Measurements from ENCODE around the gene SLC6A20.
"Not testable (repeated sequence)": the region's sequence is repeated elsewhere in the genome, so short reads cannot be mapped to it uniquely, and the experiment has no call there.

The SLC6A20 gene

DNA sequence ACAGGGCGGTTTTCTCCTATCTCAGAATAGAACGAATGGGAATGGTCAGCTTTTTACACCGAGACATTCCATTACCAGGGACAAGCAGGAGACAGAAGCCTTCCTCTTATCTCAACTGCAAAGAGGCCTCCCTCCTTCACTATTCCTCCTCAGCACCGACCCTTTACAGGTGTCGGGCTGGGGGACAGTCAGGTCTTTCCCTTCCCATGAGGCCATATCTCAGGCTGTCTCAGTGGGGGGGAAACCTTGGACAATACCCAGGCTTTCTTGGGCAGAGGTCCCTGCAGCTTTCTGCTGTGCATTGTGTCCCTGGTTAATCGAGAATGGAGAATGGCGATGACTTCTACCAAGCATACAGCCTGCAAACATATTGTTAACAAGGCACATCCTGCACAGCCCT is 39.2 kb downstream of the SLC6A20 start:
- not testable (repeated sequence) for DNase-seq (ENCODE audit: low spot score)

DNA sequence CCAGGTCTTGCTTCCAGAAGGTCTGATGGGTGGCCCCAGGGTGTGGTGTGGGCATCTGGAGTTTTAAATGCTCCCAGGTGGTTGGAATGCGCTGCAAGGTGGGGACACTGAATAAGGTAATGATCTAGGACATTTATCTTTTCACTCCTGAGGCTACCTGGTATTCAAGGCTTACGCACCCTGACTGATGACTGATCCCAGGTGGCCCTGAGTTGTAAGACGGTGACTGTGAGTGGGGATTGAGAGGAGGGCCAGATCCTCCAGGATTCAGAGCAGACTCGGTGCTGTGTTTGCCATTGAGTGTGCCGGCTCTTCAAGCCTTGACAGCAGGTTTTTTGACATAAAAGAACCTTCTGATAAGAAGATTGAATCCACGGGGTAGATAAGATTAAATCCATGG is 40.3 kb downstream of the SLC6A20 start:
- DNase-seq (ENCODE audit: low spot score) = no peak

DNA sequence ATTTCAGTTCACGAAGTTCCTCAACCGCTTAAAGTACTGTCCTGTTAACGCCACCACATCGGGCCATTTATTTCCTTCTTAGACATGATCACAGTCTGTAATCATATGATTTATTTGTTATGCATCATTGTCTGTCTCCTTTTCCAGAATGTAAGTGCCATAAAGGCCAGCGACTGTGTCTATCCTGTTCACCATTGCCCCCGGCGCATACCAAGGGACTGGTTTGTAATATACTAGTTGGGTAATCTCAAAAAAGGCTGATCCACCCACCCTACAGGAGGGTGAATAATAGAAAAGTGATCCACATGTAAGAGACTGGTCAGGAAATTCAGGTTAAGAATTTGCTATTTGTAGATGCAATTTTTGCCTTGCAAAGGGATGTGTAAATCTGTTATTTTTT is 41.9 kb downstream of the SLC6A20 start:
- no peak for DNase-seq (ENCODE audit: low spot score)

DNA sequence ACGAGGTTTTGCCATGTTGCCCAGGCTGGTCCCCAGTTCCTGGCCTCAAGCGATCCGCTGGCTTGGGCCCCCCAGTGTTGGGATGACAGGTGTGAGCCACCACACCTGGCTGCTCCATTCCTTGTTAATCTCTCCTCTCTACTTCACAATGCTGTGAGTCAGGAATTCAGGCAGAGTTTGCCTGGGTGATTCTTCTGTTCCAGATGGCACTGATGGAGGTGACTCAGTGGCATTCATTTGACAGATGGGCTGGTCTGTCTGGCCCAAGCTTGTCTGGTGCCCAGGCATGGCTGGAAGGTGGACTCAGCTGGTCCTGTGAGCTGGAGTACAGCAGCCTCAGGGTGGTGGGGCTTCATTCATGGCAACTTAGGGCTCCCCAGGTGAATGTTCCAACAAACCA is 43.2 kb downstream of the SLC6A20 start:
- no peak for DNase-seq (ENCODE audit: low spot score)

DNA sequence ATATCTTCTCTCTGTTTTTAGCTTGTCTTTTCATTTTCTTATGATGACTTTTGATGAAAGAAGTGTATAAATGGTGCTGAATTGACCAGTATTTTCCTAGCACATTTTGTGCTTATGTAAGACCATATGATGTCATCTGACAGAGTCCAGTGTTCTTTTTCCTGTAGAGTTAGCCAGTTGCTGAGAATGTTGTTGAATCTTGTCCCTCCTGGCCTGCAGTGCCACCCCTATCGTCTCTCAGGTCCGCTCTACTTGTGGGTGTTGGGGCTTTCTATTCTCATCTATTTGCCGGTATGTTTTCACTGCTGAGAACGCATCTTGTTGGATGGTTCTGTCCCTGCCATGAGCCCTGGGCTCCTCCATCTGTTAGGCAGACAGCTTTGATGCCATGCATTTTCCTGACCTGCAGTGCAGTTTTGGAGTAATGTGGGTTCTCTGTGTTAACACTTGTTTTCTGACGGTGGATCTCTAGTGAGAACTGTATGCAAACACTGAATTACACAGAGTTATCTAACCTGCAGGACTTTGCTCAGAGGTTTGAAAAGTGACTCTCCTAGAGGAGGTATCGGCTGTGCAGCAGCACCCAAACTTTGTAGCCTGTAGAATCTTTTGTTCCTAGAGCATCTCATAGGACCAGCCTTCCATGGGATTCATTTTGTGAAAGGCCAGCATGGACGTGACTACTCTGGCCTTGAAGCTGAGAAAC is 44.6 kb downstream of the SLC6A20 start:
- no peak for DNase-seq (ENCODE audit: low spot score)

DNA sequence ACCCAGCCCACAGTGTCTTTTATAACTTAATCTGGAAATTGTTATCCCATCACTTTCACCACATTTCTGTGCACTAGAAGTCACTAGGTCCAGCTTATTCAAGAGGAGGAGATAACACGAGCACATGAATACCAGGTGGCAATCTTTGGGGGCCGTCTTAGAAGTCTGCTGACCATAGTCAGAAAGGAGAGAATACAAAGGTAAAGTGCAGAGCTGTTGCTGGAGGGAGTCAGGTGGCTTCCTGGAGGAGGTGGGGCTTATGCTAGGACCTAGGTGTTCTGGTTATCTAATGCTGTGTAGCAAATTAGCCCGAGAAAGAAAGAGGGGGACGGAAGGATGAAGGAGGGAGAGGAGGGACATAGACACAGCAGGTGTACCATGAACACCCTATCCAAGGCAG is 46.5 kb downstream of the SLC6A20 start:
- DNase-seq (ENCODE audit: low spot score) = no peak

DNA sequence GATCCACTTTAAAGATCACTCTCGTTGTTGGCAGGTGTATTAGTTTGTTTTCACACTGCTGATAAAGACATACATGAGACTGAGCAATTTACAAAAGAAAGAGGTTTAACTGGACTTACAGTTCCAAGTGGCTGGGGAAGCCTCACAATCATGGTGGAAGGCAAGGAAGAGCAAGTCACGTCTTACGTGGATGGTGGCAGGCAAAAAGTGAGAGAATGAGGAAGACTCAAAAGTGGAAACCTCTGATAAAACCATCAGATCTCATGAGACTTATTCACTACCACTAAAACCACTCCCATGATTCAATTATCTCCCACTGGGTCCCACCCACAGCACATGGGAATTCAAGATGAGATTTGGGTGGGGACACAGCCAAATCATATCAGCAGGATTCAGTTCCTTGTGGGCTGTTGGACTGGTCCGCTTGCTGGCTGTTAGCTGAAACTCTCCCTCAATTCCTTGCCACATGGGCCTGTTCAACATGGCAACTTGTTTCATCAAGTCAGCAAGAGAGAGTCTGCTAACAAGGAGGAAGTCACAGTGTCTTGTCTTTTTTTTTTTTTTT is 47.2 kb downstream of the SLC6A20 start:
- not testable (repeated sequence) for DNase-seq (ENCODE audit: low spot score)

DNA sequence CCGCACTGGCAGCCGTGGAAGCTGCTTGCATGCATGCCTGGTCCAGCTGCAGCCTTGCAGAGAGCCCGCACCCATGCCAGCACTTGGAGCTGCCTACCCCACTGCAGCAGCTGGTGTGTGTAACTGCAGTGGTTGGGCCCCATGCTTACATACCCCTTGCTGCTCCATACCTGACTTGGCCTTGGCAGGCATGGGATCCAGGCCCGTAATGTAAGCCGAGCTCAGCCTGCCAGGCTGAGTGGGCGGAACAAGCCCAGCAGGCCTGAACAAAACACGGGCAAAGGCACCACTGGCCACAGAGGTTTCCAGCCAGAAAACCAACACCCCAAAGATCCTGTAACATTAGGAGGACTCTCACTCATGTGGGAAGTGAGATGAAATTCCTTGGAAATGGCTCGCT is 48.3 kb downstream of the SLC6A20 start:
- no peak for DNase-seq (ENCODE audit: low spot score)

DNA sequence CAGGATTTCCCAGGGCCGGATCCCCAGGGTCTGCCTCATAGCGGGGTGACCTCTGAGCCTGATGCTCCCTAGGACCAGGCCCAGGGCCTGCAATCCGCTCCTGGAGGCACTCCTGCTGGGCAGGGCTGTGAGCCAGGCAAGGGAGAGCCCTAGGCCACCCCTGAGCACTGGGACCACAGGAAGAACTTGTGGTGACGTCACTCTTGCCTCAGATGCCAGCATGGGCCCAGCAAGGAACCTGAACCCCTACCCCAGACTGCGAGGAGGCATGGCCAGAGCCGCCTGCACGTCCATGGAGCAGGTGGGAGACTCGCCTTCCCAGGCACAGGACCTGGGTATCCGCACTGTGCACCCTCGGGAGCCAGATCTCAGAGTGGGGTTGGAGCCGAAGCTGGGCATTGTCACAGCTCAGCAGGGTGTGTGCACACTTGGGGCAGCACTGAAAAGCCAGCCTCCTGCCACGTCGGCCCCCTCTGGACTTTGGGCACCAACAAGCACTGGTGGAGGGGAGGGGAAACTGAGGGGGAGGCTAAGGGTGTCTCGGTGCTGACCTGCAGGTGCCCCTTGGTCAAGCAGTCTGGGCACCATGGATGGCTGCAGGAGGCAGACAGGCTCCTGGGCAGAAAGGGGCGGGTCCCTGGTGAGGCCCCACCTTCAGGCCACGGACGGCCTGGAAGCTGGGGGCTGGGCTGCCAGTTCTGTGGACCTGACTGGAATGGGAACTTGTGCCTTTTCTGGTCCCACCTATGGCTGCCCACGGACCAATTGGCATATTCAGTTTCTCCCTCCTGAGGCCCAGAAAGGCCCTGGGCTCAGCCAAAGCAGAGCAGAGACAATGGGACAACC is 49.3 kb downstream of the SLC6A20 start:
- DNase-seq (ENCODE audit: low spot score) = no peak

DNA sequence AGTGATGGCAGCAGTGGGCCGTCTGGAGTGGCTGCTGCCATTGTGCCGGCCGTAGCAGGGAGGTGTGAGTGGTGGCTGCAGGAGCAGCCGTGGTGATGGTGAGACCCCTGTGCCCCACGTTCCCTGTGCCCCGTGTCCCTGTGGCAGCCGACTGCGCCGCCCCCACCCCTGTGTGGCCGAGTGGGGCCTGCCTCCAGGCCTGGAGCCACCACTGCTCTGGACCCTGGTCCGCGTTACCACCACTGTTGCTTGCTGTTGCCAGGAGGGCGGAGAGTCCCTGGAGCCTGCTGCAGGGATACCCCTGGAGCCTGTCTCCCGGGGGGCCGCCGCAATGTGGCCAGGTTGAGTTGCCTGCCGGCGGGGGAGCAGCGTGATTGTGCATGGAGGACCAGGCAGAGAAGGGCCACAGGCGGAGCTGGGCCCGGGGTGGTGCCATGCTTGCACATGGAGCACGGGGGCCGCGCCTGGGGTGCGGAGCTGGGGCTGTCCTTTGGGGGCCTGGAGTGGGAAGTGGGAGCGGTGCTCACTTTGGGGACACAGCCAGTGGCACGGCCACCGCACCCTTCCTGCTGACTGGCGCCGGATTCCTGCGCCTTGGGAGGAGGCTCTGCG is 50.1 kb downstream of the SLC6A20 start:
- DNase-seq (ENCODE audit: low spot score) = no peak

DNA sequence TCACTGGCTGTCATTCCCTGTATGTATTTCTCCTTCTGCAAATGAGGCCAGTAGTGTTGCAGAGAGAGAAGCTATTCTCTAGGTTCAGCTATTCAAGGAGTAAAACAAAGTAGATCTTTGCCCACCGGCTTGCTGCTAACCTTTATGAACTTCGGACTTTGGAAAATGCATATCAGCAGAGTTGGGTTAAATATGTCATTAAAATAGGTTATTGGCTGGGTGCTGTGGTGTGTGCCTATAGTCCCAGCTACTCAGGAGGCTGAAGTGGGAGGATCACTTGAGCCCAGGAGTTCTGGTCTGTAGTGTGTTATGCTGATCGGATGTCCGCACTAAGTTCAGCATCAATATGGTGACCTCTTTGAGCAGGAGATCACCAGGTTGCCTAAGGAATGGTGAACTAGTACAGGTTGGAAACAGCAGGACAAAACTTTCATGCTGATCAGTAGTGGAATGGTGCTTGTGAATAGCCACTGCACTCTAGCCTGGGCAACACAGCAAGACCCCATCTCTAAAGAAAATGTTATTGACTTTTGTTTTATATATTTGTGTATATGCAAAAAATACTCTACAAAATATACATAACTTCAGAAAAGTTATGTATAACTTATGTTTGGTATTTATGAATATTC is 53.8 kb downstream of the SLC6A20 start:
- DNase-seq (ENCODE audit: low spot score) = no peak

DNA sequence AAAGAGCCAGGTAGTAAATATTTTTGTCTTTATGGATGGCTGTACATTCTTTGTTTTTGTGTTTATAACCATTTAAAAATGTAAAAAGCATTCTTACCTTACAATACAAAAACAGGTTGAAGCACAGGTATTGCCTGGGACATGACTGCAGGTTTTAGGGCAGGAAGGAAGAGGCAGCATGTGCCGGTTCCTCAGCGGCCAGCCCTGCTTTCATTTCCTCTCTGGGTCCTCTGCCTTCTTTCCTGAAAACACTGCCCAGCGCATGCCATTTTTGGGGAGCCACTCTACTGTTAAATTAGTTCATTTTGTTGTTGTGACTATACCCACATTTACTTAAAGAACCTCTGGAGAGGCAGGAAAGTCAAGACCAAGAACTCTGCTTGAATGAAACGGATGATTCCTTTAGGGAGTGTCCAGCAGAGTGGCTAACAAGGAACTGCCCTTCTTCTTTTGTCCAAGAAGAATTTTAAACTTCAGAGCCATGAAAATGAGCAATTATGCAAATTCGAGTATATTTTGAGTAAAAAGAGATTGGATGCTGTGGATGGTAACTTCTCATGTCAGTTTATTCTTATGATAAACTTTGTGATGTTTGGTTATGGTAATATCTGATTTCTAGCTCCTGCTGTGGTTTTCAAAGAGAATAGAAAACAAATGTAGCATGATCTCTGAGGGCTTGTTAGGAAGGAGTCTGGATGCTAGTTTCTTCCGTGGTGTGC is 54.4 kb downstream of the SLC6A20 start:
- DNase-seq (ENCODE audit: low spot score) = no peak

DNA sequence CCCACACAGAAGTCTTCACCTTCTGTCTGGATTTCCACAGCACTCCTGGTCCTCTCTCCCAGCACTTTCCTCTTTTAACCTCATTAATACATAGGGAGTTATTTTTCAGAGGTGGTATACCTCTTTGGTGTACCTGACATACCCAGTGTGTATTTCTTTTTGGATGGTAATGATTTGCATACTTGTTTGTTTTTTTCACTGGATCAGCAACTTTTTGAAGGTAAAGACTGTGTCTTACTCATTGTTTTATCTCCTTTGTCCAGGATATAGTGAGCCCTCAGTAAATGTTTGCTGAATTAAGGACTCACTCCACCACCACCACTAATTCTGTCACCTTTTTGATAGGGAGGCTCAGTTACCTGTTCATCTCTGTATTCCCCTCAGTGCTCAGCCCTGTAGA is 55.1 kb downstream of the SLC6A20 start:
- DNase-seq (ENCODE audit: low spot score) = no peak

DNA sequence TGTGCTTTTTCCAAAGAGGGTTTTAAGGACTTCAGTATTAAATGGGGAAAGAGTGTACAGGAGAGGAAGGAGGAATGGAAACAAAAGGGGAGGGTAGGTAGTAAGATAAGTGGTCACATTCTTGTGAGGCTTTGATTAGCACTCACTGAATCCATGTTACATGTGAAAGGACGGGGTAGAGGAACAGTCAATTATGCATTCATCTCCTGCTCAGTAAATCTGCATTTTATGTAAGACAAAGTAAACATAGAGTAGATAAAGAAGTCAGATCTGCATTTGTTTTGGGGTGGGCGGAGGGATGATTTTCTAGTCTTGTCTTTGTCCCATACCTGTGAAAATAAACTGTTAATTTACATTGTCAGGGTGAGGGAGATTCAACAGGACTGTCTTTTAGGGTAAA is 56.3 kb downstream of the SLC6A20 start:
- DNase-seq (ENCODE audit: low spot score) = no peak

DNA sequence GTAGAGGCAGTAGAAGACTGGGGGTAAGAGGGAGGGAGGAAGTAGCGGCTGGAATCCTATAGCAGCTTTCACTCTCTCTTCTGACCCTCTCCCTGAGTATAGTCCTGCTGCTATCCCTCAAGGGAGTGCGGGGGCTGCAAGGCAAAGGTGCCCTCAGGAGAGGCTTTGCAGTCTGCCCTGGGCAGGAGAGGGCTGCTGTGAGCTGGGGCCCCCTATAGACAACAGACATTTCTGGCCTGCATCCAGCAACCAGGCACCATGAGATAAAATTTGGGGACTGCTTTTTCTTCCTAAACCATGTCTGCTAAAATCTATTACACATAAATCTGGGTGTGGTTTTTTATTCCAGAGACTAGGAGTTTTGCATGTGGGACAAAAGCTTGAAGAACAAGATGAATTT is 59.1 kb downstream of the SLC6A20 start:
- no peak for DNase-seq (ENCODE audit: low spot score)

DNA sequence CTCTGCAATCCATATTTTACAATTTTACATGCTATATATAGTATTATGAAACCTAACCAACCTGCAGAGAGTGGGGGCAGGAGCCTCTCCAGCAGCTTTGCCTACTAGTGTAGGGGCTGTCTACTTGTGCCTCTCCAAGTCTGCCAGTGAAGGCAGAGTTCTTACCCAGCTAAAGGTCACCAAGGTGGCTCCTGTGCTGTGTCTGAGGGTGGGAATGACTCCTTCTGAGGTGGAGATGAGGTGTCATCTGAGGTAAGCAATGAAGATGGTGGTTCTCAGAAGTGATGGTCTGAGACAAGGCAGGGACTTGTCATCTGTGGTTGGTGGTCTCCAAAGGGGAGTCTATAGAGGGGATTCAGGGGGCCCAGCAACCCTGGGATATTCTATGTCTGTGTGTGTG is 59.6 kb downstream of the SLC6A20 start:
- no peak for DNase-seq (ENCODE audit: low spot score)

DNA sequence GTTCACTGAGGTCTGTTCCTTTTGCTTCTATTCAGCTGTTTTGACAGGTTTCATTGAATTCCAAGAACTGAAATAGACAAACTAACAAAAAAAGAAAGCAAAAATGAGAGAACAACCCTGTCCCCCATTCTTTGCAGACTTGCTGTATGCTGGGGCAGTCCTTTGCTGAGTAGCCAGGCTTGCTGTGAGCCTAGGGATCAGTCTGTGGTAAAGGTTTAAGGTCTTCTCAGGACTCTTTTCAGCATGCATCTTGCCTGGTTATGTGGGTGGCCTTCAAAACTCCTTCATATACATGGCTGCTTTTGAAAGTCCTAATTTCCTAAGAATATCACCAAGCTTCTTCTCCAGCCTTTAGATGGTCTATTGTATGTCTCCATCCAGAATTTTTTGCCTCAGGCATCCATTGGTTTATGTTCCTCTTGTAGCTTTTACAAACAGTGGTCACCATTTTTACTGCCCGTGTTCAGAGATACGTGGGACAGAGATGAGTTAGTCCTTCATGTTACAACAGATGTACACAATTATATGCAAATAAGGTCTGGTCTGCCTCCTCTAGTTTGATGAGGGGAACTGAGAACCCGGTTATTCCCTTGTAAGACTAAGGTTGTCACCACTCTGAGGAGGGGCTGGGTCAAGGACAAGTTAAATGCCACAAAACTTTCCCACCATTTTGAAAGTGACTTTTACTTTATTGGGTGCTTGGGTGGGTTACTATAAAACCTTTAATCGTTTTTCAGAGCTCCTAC is 65.8 kb downstream of the SLC6A20 start:
- no peak for DNase-seq (ENCODE audit: low spot score)

DNA sequence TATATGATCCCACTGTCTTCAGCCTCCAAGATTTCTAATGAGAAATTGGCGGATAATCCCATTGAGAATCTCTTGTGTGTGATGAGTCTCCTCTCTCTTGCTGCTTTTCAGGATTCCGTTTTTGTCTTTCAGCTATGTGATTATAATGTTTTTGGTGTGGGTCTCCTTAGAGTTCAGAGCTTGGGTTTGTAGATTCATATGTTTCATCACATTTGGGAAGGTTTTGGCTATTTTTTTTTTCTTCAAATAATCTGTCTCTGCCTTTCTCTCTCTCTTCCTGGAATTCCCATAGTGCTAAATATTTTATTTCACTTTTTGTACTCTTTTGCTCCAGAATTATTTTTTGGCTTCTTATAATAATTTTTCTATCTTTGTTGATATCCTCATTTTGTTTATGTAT is 66.7 kb downstream of the SLC6A20 start:
- DNase-seq (ENCODE audit: low spot score) = no peak

DNA sequence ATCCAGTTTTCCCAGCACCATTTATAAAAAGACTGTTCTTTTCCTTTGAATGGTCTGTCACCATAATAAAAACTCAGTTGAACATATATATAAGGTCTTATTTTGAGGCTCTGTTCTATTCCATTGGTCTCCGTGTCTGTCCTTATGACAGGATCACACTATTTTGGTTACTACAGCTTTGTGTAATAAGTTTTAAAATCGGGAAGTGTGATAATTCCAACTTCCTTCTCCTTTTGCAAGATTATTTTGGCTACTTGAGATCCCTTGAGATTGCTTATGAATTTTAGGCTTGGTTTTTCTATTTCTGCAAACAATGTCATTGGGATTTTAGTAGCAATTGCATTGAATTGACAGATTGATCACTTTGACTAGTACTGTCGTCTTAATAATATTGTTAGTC is 71.4 kb downstream of the SLC6A20 start:
- DNase-seq (ENCODE audit: low spot score) = no peak

DNA sequence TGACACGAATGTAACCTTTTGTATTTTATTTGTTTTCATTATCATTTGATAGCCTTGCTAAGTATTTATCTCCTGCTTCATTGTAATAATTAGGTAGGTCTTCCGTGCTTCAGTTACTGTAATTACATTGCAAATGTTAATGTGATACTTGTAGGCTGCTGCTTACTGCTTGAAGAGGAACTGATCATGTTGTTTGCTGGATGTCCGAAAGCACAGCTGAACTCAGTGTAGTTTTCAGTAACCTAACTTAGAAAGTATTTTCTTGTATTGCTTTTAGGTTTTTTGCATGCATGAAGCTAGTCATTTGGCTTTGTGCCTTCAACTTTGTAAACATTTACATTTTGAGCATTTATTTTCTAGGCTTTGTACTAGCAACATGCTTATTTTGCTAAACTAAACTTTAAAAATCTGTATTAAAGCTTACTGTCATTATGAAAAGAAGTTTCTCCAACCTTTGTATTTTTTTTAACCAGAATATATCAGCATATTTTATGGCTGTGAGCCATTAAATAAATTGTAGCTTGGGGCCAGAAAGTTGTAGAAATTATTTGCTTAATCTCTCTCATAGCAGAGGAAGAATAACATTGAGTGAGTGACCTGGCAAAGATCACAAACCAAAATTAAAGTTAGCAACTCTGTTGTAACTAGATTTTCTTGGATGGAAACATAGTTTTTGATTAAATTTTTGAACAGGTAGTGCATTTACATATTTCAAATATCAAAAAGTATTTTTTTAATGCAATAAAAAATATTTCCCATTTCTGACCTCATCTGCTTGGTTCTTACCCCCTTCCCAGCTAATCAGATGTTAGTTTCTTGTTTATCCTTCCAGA is 76.5 kb downstream of the SLC6A20 start:
- DNase-seq (ENCODE audit: low spot score) = no peak
